ENCODE measurements around the gene TASOR2. TPM values are rescaled to one million over a fixed set of nuclear protein-coding genes. Genes with fewer than 3 reads are reported as not detected.
A peak's percentile ranks its signal among the peaks of the same experiment; 100 is the strongest.

The TASOR2 gene
- total and polyA plus RNA-seq, 9 of the 15 experiments (the other 6 are each of a cell fraction or from before 2014, with no cell fraction given): 12.7 to 75.3 (median 52.3) TPM

- H3K9me3 ChIP-seq (replicated peaks; ENCODE audit: control insufficient read depth, insufficient read depth, low read depth, low read length): no peaks in the 10 kb centered on the region
- no peak for FAIRE-seq
- CTCF ChIA-PET (ENCODE audit: low intra/inter-chr PET ratio): no interaction called here
- WGBS (ENCODE audit: insufficient coverage, low coverage, missing lambda C conversion rate): 11% methylated on average over 8 of the region's 8 CpGs
- H3K4me1 ChIP-seq (replicated peaks in 1 of 2; ENCODE audit: control insufficient read depth in 2 of 2, insufficient read depth in 2 of 2, low read length in 2 of 2): peaks cover 21 to 22% of the 10 kb centered on the region in 2 experiments
- H3K9me1 ChIP-seq (ENCODE audit: control insufficient read depth, insufficient read depth, low read length): no peaks in the 10 kb centered on the region
- DNase-seq (ENCODE audit: extremely low read depth in 1 of 4, low spot score in 3 of 4): no peak
- H3K4me3 ChIP-seq: peak overlapping the region; percentile 48
- H3K79me2 ChIP-seq (ENCODE audit: control insufficient read depth, insufficient read depth, low read length): peaks cover 100% of the 10 kb centered on the region
- 0 out of 2 replicates have a peak overlapping the region, but pooled peaks have one; percentile 34 for H2AFZ ChIP-seq (ENCODE audit: low read depth, low read length)
- H3K36me3 ChIP-seq (ENCODE audit: control insufficient read depth, insufficient read depth, low read length): peaks cover 9% of the 10 kb centered on the region
- in situ Hi-C loops (cut with MboI): no loop called here
- H3K9ac ChIP-seq (ENCODE audit: insufficient read depth in 1 of 2, low read depth in 2 of 2, low read length in 2 of 2): peak overlapping the region; percentile 67 to 84; a peak in 3 of 4 replicates
- ATAC-seq: no peak
- no TSS peak for BruUV-seq (replicated peaks)
- H4K20me1 ChIP-seq (replicated peaks; ENCODE audit: control insufficient read depth, insufficient read depth, low read length): peaks cover 5% of the 10 kb centered on the region; the same call in 1 of the 2 replicates
- H3K4me2 ChIP-seq (ENCODE audit: insufficient read depth, low read length): peak overlapping the region; percentile 90
- H3K27ac ChIP-seq (ENCODE audit: extremely low read depth, low read depth, low read length): peak overlapping the region; percentile 86; the same call in 2 of the 3 replicates
- H3K27me3 ChIP-seq (ENCODE audit: control insufficient read depth in 2 of 2, insufficient read depth in 2 of 2, low read length in 2 of 2): no peaks in the 10 kb centered on the region
- POLR2A ChIA-PET: interaction anchor here (0.6 to 2.8 kb wide), 5 partner anchors 15 to 245 kb away, joined by 3 to 10 read pairs (median 3); no protein-coding TSS in a partner anchor
- intact Hi-C loops (cut with micrococcal nuclease): no loop called here
- TF ChIP-seq ZBED1 (IDR thresholded peaks at IDR 0.05) (no peak), PHF21A (IDR thresholded peaks at IDR 0.05; ENCODE audit: borderline replicate concordance, low read depth) (no peak), ZBTB7A (IDR thresholded peaks at IDR 0.05; ENCODE audit: borderline replicate concordance, control insufficient read depth, low read depth, low read length) (no peak), ZNF175 (CRISPR knock-in tag; IDR thresholded peaks at IDR 0.05; ENCODE audit: low read depth) (no peak), NR0B1 (IDR thresholded peaks at IDR 0.05; ENCODE audit: partially characterized antibody) (no peak), KHSRP (IDR thresholded peaks at IDR 0.05) (no peak), EGR1 (conservative IDR thresholded peaks at IDR 0.05) (no peak), CC2D1A (IDR thresholded peaks at IDR 0.05) (no peak), JUN (IDR thresholded peaks at IDR 0.05; ENCODE audit: borderline replicate concordance, low read depth, low read length) (no peak), JUN (CRISPR knock-in tag; IDR thresholded peaks at IDR 0.05; ENCODE audit: borderline replicate concordance) (no peak), USF2 (CRISPR knock-in tag; IDR thresholded peaks at IDR 0.05) (no peak), THAP7 (CRISPR knock-in tag; IDR thresholded peaks at IDR 0.05) (no peak), CLOCK (CRISPR knock-in tag; IDR thresholded peaks at IDR 0.05; ENCODE audit: borderline replicate concordance) (no peak), E2F3 (CRISPR knock-in tag; IDR thresholded peaks at IDR 0.05) (no peak), ZNF449 (CRISPR knock-in tag; IDR thresholded peaks at IDR 0.05) (no peak), ZNF224 (CRISPR knock-in tag; IDR thresholded peaks at IDR 0.05) (no peak)
These were observed 7.1 kb downstream of the TASOR2 start for GRCh38 chr10:5691786-5692185.

All from K562 (cell line).